AG04449 (cell line): ENCODE results near the gene CDKN2B-AS1.

Experiments used
- CTCF ChIA-PET: fragments of 350-600 bp; formaldehyde crosslinking; extraction: SDS; loops from one replicate; lab custom pipeline; 2021; ENCODE audit warnings: antibody characterized with exemption; lab: Yijun Ruan, JAX
- POLR2A ChIA-PET: fragments of 400-600, 350-600 bp; formaldehyde crosslinking; extraction: SDS; loops from one replicate; lab custom pipeline; 2020; ENCODE audit warnings: antibody characterized with exemption, inconsistent platforms; lab: Yijun Ruan, JAX
- DNase-seq: peaks from one replicate; pipeline ENCODE4 v3.0.0-alpha.2; 2010; ENCODE audit warnings: low read depth, low spot score
- H3K4me3 ChIP-seq: 2 replicates; pipeline ENCODE4 v1.5.1; 2011; ENCODE audit warnings: low read depth, mild to moderate bottlenecking, control low read depth, low read length
- CTCF ChIP-seq: IDR thresholded peaks from one replicate; pipeline ENCODE4 v1.5.1; 2011; ENCODE audit warnings: mild to moderate bottlenecking, moderate library complexity, low read length, control low read depth, inconsistent platforms; ENCODE audit not compliant: insufficient read depth; ENCODE audit errors: missing control alignments

The CDKN2B-AS1 gene

GRCh38 chr9:22065431-22066200 lies 71.0 kb downstream of the CDKN2B-AS1 start:
- DNase-seq, result no peak
- CTCF ChIA-PET, result interaction anchor here (0.8 to 2.5 kb wide), 7 partner anchors 8 to 173 kb away, joined by 3 to 7 read pairs (median 3); no protein-coding TSS in a partner anchor
- POLR2A ChIA-PET, result interaction anchor here (0.7 kb wide), 1 partner anchor 11 kb away, joined by 4 read pairs; no protein-coding TSS in a partner anchor
- TF ChIP-seq CTCF, result no peak
- no peak overlapping the region for H3K4me3 ChIP-seq

- no peak for TF ChIP-seq CTCF
- no peak for DNase-seq
- ChIA-PET POLR2A (no interaction called here), CTCF (interaction anchor here (0.8 to 2.5 kb wide), 2 partner anchors 13 to 58 kb away, joined by 3 to 7 read pairs; partner anchors contain the start of gene CDKN2B)
- no peak overlapping the region for H3K4me3 ChIP-seq
Measured at GRCh38 chr9:22067196-22067595, 72.6 kb downstream of the CDKN2B-AS1 start.

GRCh38 chr9:22068369-22068768 lies 73.8 kb downstream of the CDKN2B-AS1 start:
- no peak overlapping the region for H3K4me3 ChIP-seq
- POLR2A ChIA-PET, result no interaction called here
- CTCF ChIA-PET, result interaction anchor here (0.8 to 1.4 kb wide), 2 partner anchors 59 to 60 kb away, joined by 3 to 4 read pairs; partner anchors contain the start of gene CDKN2B
- no peak for DNase-seq
- no peak for TF ChIP-seq CTCF

GRCh38 chr9:22073349-22073748 lies 78.8 kb downstream of the CDKN2B-AS1 start:
- no peak for TF ChIP-seq CTCF
- no peak overlapping the region for H3K4me3 ChIP-seq
- CTCF ChIA-PET, result interaction anchor here (1.0 to 1.5 kb wide), 4 partner anchors 29 to 171 kb away, joined by 3 to 4 read pairs (median 3); no protein-coding TSS in a partner anchor
- POLR2A ChIA-PET, result no interaction called here
- no peak for DNase-seq

- ChIA-PET POLR2A (no interaction called here), CTCF (no interaction called here)
- DNase-seq, result no peak
- H3K4me3 ChIP-seq, result no peak overlapping the region
- TF ChIP-seq CTCF, result no peak
Measured at GRCh38 chr9:22078081-22078480, 83.5 kb downstream of the CDKN2B-AS1 start.

GRCh38 chr9:22079873-22080341 lies 85.3 kb downstream of the CDKN2B-AS1 start:
- no peak for TF ChIP-seq CTCF
- POLR2A ChIA-PET, result no interaction called here
- DNase-seq, result peak; percentile 67
- no peak overlapping the region for H3K4me3 ChIP-seq
- CTCF ChIA-PET, result interaction anchor here (1.0 to 2.5 kb wide), 5 partner anchors 14 to 266 kb away, joined by 4 to 7 read pairs (median 6); partner anchors contain the start of gene CDKN2B
